B cell (primary cell): ENCODE results near the gene TRMT112. TPM values are rescaled to one million over a fixed set of nuclear protein-coding genes. Genes with fewer than 3 reads are reported as not detected.

Experiments
- ATAC-seq: fragments of 200-7000 bp; cut with Tn5 transposase; one replicate; pipeline ENCODE4 v1.10.0; 2021; ENCODE audit warnings: low read depth, mild to moderate bottlenecking, moderate number of reproducible peaks, moderate library complexity
- CTCF ChIA-PET: fragments of 350-600 bp; sonication (Branson Sonifier 250); formaldehyde crosslinking; loops from one replicate; lab custom pipeline; 2021; ENCODE audit warnings: antibody characterized with exemption, inconsistent platforms; lab: Charles Lee
- POLR2A ChIA-PET: fragments of 350-600 bp; sonication (Branson Sonifier 250); formaldehyde crosslinking; loops from one replicate; lab custom pipeline; 2021; ENCODE audit warnings: antibody characterized with exemption; lab: Charles Lee
- DNase-seq: peaks from one replicate; pipeline ENCODE4 v3.0.0; 2013
- H2AFZ ChIP-seq: 2 replicates; pipeline ENCODE4 v1.6.1; 2012; ENCODE audit warnings: mild to moderate bottlenecking, low read depth, low read length; ENCODE audit not compliant: insufficient read depth, poor library complexity, severe bottlenecking
- H3K27ac ChIP-seq, 2 donors: 1 replicate in 1 of 2; 2 replicates in 1 of 2; pipeline ENCODE4 v1.5.1; 2012 to 2013; ENCODE audit warnings: low read length in 2 of 2, mild to moderate bottlenecking in 2 of 2, moderate library complexity in 1 of 2
- H3K27me3 ChIP-seq, 4 experiments: fragments of 200-600 bp in 1 of 4; sonication (generic) in 1 of 4; replicated peaks in 1 of 4; 1 replicate in 2 of 4; 2 replicates in 2 of 4; pipeline versions ENCODE4 v1.6.1 to v1.7.0; 2013 to 2016; ENCODE audit warnings: low read length in 3 of 4, mild to moderate bottlenecking in 2 of 4, mixed read lengths in 1 of 4, moderate library complexity in 1 of 4; ENCODE audit not compliant: insufficient read depth in 4 of 4, control insufficient read depth in 3 of 4; ENCODE audit errors: control extremely low read depth in 1 of 4
- H3K36me3 ChIP-seq, 2 experiments: replicated peaks in 1 of 2; 1 replicate in 1 of 2; 2 replicates in 1 of 2; pipeline versions ENCODE4 v1.6.1 to v1.7.1; 2013; ENCODE audit warnings: low read length in 1 of 2; ENCODE audit not compliant: insufficient read depth in 2 of 2, control insufficient read depth in 1 of 2; ENCODE audit errors: control extremely low read depth in 1 of 2, extremely low read depth in 1 of 2
- H3K4me1 ChIP-seq, 2 donors: fragments of 200-600 bp in 1 of 2; sonication (generic) in 1 of 2; 1 replicate in 1 of 2; 2 replicates in 1 of 2; pipeline versions ENCODE4 v1.5.1 to v1.6.1; 2013 to 2017; ENCODE audit warnings: low read length in 2 of 2; ENCODE audit not compliant: control insufficient read depth in 2 of 2, insufficient read depth in 2 of 2
- H3K4me2 ChIP-seq: replicated peaks from 2 replicates; pipeline ENCODE3; 2012; ENCODE audit warnings: mild to moderate bottlenecking, low read depth, low read length; ENCODE audit not compliant: poor library complexity, severe bottlenecking
- H3K4me3 ChIP-seq, 5 experiments: fragments of 200-600 bp in 1 of 5; sonication (generic) in 1 of 5; 1 replicate in 3 of 5; 2 replicates in 2 of 5; pipeline versions ENCODE4 v1.5.1 to v1.7.0; 2011 to 2016; ENCODE audit warnings: low read length in 4 of 5, mild to moderate bottlenecking in 4 of 5, low read depth in 2 of 5, control low read depth in 1 of 5, moderate library complexity in 1 of 5; ENCODE audit not compliant: insufficient read depth in 1 of 5; ENCODE audit errors: control extremely low read depth in 1 of 5, extremely low read depth in 1 of 5
- H3K79me2 ChIP-seq: fragments of 200-600 bp; sonication (generic); one replicate; pipeline ENCODE4 v1.6.0; 2016; ENCODE audit warnings: low read length; ENCODE audit not compliant: control insufficient read depth, insufficient read depth
- H3K9ac ChIP-seq: fragments of 200-600 bp; sonication (generic); 2 replicates; pipeline ENCODE4 v1.6.1; 2017; ENCODE audit warnings: mild to moderate bottlenecking, low read length, moderate library complexity
- H3K9me3 ChIP-seq, 3 donors: one replicate each; pipeline versions ENCODE4 v1.6.1 to v1.7.1; 2013; ENCODE audit warnings: low read length in 2 of 3; ENCODE audit not compliant: control insufficient read depth in 2 of 3, insufficient read depth in 1 of 3; ENCODE audit errors: control extremely low read depth in 1 of 3
- H4K20me1 ChIP-seq: 2 replicates; pipeline ENCODE4 v1.6.0; 2012; ENCODE audit warnings: mild to moderate bottlenecking, low read length; ENCODE audit not compliant: insufficient read depth, control insufficient read depth, poor library complexity, severe bottlenecking
- H3K27ac Mint-ChIP-seq: one replicate; pipeline ENCODE4 v1.8.0; 2021; ENCODE audit warnings: mixed read lengths
- H3K27me3 Mint-ChIP-seq: one replicate; pipeline ENCODE4 v1.8.0; 2021; ENCODE audit warnings: mixed read lengths
- H3K4me1 Mint-ChIP-seq: one replicate; pipeline ENCODE4 v1.8.0; 2021; ENCODE audit warnings: mixed read lengths
- H3K4me3 Mint-ChIP-seq: one replicate; pipeline ENCODE4 v1.8.0; 2021; ENCODE audit warnings: mixed read lengths
- H3K9me3 Mint-ChIP-seq: one replicate; pipeline ENCODE4 v1.8.0; 2022; ENCODE audit warnings: mixed read lengths; ENCODE audit not compliant: insufficient read depth
- EZH2 ChIP-seq: IDR thresholded peaks from 2 replicates; pipeline ENCODE4 v1.6.1; 2012; ENCODE audit warnings: borderline replicate concordance, low read depth, mild to moderate bottlenecking, moderate library complexity, low read length; ENCODE audit not compliant: insufficient read depth, poor library complexity, severe bottlenecking
- WGBS: methylation state at CpG from one replicate; pipeline ENCODE4 v1.1.5; 2013; ENCODE audit warnings: missing lambda C conversion rate; ENCODE audit not compliant: insufficient coverage; 5-methylcytosine and 5-hydroxymethylcytosine counted together
- intact Hi-C: fragments of 100-400 bp; cut with micrococcal nuclease; formaldehyde crosslinking; loops from one replicate; pipeline ENCODE4 v1.10.0; 2022
- polyA plus RNA-seq: library from polyadenylated mRNA; depleted of rRNA; stranded (reverse); fragments of >200 nt; gene quantifications from 2 replicates; pipeline ENCODE4 v1.2.3, GENCODE V29; 2012
- total RNA-seq, 2 donors: library from RNA; stranded (reverse); fragments of 120-200 nt in 1 of 2; gene quantifications; 1 replicate in 1 of 2; 2 replicates in 1 of 2; pipeline versions ENCODE4 v1.2.3 to v1.2.4, GENCODE V29; 2013 to 2022
- TF ChIP-seq, protein P1 (sequence below): fragments of 200-600 bp; IDR thresholded peaks from one replicate; pipeline ENCODE4 v1.8.0; 2022; ENCODE audit warnings: antibody characterized with exemption, mild to moderate bottlenecking

The TRMT112 gene
- total and polyA plus RNA-seq, 2 donors (not counting 1 experiment from before 2014, with no cell fraction given), result 133 to 231 TPM

- H3K79me2 ChIP-seq, result peaks cover 28% of the 10 kb centered on the region
- H3K4me2 ChIP-seq, result peak within 1 kb of the TSS; percentile 97
- H2AFZ ChIP-seq, result peak within 1 kb of the TSS; percentile 77
- TF ChIP-seq EZH2, result no peak
- TF ChIP-seq, protein P1, sequence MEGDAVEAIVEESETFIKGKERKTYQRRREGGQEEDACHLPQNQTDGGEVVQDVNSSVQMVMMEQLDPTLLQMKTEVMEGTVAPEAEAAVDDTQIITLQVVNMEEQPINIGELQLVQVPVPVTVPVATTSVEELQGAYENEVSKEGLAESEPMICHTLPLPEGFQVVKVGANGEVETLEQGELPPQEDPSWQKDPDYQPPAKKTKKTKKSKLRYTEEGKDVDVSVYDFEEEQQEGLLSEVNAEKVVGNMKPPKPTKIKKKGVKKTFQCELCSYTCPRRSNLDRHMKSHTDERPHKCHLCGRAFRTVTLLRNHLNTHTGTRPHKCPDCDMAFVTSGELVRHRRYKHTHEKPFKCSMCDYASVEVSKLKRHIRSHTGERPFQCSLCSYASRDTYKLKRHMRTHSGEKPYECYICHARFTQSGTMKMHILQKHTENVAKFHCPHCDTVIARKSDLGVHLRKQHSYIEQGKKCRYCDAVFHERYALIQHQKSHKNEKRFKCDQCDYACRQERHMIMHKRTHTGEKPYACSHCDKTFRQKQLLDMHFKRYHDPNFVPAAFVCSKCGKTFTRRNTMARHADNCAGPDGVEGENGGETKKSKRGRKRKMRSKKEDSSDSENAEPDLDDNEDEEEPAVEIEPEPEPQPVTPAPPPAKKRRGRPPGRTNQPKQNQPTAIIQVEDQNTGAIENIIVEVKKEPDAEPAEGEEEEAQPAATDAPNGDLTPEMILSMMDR, result no peak
- H3K27ac Mint-ChIP-seq, result peak within 1 kb of the TSS; percentile 95
- DNase-seq (peak; percentile 99), ATAC-seq (peak; percentile 75)
- CTCF ChIA-PET, result interaction anchor here (1.0 to 5.8 kb wide), 20 partner anchors 9 to 1552 kb away, joined by 3 to 243 read pairs (median 10); partner anchors contain the start of genes BAD, CCDC88B, FERMT3 and FKBP2
- peaks cover 0 to 6% of the 10 kb centered on the region in 2 experiments for H3K36me3 ChIP-seq
- WGBS, result under 1% methylated on average over 80 of the region's 81 CpGs
- H4K20me1 ChIP-seq, result peaks cover 18% of the 10 kb centered on the region
- H3K4me3 ChIP-seq, result peak within 1 kb of the TSS; percentile 78 to 88 (median 87)
- peak within 1 kb of the TSS; percentile 87 for H3K9ac ChIP-seq
- H3K4me1 Mint-ChIP-seq, result peaks cover 29% of the 10 kb centered on the region
- peaks cover 9% of the 10 kb centered on the region for H3K27me3 Mint-ChIP-seq
- H3K27ac ChIP-seq, result peak within 1 kb of the TSS; percentile 93 to 94
- no peaks in the 10 kb centered on the region for H3K9me3 Mint-ChIP-seq
- POLR2A ChIA-PET, result interaction anchor here (0.6 to 3.5 kb wide), 13 partner anchors 13 to 1698 kb away, joined by 3 to 21 read pairs (median 6); partner anchors contain the start of genes CCDC88B, FERMT3, FKBP2 and GPR137
- intact Hi-C loops, result loop anchor here (1.0 to 10.0 kb wide), 7 partner anchors 12 to 470 kb away; partner anchors contain the start of genes CCDC88B, DNAJC4, FKBP2 and GPR137
- peak within 1 kb of the TSS; percentile 98 for H3K4me3 Mint-ChIP-seq
- H3K9me3 ChIP-seq, result peaks cover 0 to 14% (median 0%) of the 10 kb centered on the region in 3 donors
- H3K4me1 ChIP-seq, result peaks cover 19 to 40% of the 10 kb centered on the region in 2 donors
- peaks cover 0 to 25% (median 8%) of the 10 kb centered on the region in 4 experiments for H3K27me3 ChIP-seq
These were observed 12.2 kb downstream of the TRMT112 start, which contains the start of gene ESRRA for GRCh38 chr11:64305075-64305690. ESRRA (plus strand) TSS chr11:64305524; CDS start chr11:64307180, 1,656 bp downstream.
